Urothelium cell line (cell line): ENCODE results near the gene SPRR4.
"Not testable (repeated sequence)": the region's sequence is repeated elsewhere in the genome, so short reads cannot be mapped to it uniquely, and the experiment has no call there.

Experiments
- DNase-seq: peaks from one replicate; pipeline ENCODE4 v3.0.0; 2011; ENCODE audit warnings: low spot score, mixed read lengths
- FAIRE-seq: peaks from 2 replicates; lab custom pipeline; 2011; peaks lifted over from hg19 to GRCh38; lab: Jason Lieb, UNC

The SPRR4 gene

DNA sequence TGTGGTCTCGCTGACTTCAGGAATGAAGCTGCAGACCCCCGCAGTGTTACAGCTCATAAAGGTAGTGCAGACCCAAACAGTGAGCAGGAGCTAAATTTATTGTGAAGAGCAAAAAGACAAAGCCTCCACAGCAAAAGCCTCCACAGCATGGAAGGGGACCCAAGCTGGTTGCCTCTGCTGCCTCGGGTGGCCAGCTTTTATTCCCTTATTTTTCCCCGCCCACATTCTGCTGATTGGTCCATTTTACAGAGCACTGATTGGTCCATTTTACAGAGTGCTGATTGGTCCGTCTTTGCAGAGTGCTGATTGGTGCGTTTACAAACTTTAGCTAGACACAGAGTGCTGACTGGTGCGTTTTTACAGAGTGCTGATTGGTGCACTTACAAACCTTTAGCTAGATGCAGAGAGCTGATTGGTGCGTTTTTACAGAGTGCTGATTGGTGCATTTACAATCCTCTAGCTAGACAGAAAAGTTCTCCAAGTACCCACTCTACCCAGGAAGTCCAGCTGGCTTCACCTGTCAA lies 40.8 kb downstream of the SPRR4 start:
- not testable (repeated sequence) for DNase-seq, FAIRE-seq

DNA sequence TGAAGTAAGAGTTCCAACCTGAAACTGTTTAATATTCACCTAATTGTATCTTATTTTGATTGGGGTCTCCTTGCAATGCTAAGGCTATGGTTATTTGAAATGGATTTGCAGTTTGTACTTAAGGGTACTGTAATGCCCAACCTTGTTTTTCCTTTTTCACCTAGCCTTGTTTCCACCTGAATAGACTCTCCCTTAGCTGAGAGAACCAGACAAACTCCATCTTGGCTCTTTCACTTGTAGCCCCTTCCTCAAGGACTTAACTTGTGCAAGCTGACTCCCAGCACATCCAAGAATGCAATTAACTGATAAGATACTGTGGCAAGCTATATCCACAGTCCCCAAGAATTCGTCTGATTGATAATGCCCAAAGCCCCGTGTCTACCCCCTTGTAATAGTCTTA lies 51.4 kb downstream of the SPRR4 start:
- DNase-seq = not testable (repeated sequence)

More for the DNA sequence above, 51.4 kb downstream of the SPRR4 start:
- FAIRE-seq = not testable (repeated sequence)
